HG03342 (cell line): Measurements from ENCODE around the gene OR4D1.

Experiments
- ATAC-seq: cut with Tn5 transposase; IDR thresholded peaks from one replicate; pipeline ENCODE4 v1.9.1; 2021; ENCODE audit warnings: mild to moderate bottlenecking, moderate library complexity; ENCODE audit not compliant: unreplicated experiment

The OR4D1 gene

DNA sequence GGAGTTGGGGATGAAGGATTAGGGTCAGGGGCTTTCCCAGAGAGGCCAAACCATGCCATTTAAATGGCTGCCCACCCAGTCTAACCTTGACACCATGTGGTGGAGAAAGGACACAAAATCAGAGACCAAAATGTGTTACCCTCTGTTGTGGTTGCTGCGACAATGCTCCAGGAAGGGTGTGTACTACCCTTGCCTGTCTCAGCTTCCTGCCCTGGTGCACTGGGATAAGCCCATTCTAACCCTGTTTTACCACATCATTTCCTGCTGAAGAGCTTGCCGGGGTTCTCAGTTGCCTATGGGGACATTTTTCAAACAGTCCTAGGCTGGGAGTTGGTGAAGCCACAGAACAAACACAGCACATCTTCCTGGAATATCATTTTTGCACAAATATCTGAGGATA lies 4.9 kb downstream of the OR4D1 start:
- no peak for ATAC-seq

DNA sequence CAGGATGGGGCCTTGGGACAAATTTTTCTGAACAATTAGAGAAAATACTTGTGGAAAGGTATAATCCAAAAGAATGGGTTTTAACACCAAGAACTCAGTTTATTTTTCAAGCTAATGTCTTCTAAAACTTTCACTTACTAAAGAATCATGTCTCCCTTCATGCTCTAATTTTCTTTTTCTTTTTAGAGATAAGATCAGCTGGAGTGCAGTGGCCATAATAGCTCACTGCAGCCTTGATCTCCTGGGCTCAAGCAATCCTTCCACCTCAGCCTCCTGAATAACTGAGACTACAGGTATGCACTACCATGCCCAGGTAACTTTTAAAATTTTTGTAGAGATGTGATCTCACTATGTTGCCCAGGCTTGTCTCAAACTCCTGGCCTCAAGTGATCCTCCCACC lies 5.5 kb downstream of the OR4D1 start:
- ATAC-seq, result no peak

DNA sequence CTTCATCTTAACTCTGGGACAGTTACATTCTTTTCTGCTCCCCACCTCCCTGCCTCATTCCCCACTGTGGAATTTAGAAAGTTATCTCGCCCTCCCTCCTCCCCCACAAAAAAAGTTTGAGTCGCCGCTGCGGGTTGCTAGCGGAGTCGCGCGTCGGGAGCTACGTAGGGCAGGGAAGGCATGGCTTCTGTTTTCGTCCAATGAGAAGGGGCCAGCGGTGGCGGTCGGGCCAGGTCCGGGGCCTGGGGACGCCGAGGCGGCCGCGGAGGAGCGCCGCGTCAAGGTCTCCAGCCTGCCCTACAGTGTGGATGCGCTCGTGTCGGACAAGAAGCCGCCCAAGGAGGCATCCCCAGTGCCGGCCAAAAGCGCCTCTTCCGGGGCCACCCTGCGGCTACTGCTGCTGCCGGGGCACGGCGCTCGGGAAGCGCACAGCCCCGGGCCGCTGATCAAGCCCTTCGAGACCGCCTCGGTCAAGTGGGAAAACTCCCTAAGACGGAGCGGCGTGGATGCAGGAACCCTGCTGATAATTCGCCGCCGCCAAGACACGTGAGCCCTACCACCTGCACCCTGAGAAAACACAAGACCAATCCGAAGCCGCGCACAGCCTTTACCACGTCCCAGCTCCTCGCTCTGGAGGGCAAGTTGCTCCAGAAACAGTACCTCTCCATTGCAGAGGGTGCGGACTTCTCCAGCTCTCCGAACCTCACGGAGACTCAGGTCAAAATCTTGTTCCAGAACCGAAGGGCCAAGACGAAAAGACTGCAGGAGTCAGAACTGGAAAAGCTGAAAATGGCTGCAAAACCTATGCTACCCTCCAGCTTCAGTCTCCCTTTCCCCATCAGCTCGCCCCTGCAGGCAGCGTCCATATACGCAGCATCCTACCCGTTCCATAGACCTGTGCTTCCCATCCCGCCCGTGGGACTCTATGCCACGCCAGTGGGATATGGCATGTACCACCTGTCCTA lies 8.9 kb downstream of the OR4D1 start:
- ATAC-seq, result no peak

DNA sequence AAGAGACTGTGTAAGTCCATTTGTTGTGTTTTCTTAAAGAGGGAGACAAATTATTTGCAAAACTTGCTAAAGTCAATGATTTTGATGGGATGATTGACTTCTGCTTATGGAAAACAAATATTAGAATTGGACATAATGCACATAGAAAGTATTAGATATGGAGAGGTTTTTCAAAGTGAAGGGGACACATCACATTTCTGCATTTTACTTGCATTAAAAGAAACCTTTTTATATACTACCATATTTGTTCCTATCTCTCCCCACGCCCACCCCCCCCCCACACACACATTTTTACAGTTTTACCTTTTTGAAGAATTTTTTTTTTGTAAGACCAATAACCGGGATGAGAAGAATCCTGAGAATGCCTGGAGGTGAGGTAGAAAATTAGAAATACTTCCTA lies 10.0 kb downstream of the OR4D1 start:
- ATAC-seq, result no peak

DNA sequence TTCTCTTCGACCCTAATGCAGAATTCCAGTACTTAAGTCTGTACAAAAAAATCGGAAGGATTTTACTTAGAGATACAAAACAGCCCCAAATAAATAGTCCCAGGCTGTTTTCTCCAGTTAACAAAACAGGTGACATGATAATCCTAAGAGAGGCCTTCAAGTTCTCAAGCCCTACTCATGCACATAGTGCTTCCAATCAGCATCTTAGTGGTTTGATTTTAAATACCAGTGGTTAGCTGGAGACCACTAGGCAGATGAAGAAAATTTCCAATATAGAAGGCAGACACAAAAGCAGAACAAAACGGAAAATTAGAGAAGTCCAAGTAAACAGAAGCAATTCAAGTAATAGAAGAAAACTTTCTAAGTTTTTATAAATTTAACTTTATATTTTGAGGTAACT lies 13.4 kb downstream of the OR4D1 start:
- no peak for ATAC-seq

DNA sequence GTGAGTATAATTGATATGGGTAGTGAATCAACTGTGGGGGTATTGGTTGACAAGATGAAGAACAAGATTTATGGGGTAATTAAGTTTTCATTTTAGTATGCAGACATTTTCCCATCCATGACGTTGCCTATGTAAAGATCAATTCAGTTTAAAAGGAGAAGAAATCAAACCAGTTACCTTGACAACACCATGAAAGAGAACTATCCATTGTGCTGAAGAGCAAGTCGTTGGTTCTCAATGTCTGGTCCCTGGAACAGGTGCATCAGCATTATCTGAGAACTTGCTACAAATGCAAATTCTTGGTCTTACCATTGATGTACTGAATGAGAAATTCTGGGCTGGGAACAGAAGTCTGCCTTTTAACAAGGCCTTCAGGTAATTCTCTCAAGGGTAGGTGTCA lies 17.8 kb downstream of the OR4D1 start:
- no peak for ATAC-seq

DNA sequence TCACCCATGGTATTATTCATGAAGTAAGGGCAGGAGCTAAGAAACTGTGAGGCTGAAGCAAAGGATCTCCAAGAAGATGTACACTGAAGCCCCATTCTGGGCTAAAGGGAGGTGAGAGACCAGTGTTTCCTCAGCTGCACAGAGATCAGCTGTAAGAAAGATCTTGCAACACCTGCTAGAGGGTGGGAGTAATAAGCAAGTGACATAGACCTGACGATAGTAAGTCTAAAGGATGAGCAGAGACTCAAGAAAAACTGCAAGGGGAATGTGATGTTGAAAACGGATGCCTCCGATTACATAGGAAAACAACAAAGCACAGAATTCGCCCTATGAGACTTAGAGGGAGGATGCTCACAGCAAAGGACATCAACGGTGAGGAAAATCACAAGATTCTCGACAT lies 18.5 kb downstream of the OR4D1 start, which contains the start of gene OR4D2:
OR4D2 (plus strand) TSS at position 301 of the 400 bp plus-strand sequence. CDS start 2,674 bp downstream, outside the sequence.
- no peak for ATAC-seq

DNA sequence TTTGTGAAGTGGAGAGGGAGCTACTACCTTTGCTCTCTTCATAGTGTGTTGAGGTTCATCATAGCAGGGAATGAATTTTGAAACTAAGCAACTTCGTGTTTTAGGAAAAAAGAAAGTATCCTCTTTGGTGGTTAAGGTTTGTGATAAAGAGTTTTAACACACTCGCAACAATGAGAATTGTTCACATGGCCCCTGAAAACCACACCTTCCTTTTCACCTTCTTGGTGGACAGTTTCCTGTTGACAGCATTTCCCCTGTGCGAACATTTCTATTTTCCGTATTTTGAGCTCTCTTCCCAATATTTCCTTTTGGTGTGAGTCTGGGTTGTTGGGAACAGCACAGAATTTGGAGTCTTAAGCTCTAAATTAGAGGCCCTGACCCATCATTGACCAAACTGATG lies 22.4 kb downstream of the OR4D1 start:
- no peak for ATAC-seq

DNA sequence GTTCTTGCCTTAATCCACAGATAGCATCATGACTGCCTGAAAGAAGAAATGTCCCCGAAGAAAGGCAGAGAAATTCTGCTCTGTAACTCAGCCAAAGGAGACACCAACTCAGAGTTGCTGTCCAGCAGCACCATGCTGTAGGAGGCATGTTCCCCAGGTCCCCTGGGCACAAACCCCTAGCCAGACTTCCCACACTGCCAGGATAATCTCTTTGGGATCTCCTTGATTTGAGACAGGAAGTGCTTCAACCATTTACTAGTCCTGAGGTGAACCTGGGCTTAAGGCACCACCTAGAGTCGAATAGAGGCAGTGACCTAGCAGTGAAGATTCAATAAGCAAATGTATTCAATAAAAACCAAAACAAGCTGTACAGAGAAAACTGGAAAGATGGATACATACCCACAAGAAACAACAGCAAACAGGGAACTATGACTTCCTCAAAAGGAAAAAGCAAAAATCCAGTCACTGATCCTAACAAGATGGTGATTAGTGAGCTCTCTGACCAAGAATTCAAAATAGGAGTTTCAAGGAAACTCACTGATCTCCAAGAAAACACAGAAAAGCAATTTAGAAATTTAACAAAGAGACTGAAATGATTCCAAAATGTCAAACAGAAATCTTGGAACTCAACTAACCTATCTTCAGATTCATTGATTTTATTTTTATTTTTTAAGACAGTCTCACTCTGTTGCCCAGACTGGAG lies 24.3 kb downstream of the OR4D1 start:
- no peak for ATAC-seq

DNA sequence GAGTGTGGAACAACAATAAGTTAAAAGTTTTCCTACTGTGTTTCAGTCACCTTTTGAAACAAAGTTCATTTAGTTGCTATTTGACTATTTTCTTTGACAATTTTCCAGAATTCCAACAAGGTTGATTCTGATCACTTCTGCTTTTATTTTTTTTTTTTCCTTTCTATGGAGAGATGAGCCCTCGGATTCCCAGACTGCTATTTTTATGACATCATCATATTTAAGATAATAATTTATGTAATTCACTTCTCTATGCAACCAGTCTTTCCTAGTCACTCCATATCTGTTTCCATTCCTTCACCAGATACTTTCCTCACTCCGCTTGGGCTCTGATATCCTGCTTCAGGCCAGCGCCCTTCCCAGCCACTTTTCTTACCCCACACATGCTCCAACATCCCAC lies 26.7 kb downstream of the OR4D1 start:
- no peak for ATAC-seq

DNA sequence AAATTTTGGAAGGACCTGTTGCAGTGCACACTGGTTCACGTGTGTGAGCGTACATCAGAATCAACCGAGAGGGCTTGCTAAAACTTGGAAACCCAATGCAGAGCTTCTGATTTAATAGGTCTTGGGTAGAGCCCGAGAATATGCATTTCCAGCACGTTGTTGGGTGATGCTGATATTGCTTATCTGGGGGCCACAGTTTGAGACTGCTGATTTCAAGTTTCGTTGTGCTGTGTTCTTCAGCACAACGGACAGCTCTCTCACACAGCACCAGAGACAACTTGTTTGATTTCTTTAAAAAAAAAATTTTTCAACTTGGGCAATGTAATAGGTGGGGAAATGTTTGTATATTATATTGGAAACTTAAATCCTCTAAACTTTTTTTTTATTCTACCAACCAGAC lies 28.0 kb downstream of the OR4D1 start:
- ATAC-seq, result no peak

DNA sequence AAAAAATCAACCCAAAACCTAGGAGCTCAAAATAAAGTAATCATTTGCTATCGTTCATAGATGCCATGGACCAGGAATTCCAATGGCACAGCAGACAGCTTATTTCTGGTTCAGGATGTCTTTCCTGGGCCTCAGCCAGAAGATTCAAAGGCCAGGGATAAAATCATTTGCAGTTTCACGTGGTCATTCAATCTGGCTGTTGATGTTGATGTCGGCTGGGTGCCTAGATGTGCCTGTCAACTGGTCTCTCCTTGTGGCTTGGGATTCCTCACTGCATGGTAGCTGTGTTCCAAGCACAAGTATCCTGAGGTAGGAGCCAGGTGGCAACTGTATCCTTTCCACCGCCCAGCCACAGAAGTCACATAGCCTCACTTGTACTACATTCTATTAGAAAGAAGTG lies 33.6 kb downstream of the OR4D1 start:
- ATAC-seq, result no peak

DNA sequence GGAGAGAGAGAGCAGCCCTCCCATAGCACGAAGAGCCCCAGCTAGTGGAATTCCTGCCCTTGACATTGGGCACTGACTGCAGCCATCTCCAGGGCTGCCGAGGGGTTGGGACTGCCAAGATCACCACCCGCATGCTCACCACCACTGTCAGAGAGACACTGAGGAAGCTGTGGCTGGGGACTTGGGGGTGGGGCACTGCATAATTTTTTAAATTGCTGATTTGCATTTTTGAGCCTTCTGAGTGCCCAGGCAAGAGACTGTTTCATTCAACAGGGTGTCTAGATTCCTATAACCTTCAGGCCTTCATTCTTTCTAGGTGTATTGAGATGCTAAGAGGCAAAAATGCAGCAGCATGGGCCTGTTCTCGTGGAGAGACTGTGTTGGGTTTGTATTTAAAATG lies 35.3 kb downstream of the OR4D1 start:
- ATAC-seq, result no peak

DNA sequence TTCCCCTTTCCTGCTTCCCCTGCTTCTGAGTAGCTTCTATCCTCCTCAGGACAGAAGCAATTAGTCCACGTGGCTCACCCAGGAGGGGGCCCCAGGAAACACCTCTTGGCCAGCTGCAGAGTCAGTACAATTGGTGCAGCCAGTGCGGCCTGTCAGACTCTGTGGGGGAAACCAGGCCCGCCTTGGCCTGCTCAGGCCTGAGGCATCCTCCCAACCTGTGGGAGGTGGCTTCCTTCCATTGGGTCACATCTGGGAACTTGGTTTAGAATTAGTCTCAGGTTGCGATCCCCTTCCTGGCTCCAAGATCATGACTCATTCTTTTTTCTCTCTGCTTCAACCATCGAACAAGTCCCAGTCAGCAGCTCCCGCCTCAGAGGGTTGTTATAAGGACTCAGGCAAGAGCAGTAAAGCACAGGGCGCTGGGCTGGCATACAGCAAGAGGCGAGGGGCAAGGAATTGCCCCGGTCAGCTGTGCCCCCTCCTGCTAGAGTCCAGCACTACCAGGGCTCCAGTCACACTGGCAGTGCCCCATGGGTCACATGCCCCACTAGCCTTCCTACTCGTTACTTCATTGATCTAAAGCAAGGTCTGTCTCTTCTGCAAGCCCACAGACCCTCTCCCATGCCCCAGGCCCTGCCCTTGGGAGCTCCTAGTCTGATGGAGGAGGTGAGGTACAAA lies 36.3 kb downstream of the OR4D1 start:
- ATAC-seq, result no peak

DNA sequence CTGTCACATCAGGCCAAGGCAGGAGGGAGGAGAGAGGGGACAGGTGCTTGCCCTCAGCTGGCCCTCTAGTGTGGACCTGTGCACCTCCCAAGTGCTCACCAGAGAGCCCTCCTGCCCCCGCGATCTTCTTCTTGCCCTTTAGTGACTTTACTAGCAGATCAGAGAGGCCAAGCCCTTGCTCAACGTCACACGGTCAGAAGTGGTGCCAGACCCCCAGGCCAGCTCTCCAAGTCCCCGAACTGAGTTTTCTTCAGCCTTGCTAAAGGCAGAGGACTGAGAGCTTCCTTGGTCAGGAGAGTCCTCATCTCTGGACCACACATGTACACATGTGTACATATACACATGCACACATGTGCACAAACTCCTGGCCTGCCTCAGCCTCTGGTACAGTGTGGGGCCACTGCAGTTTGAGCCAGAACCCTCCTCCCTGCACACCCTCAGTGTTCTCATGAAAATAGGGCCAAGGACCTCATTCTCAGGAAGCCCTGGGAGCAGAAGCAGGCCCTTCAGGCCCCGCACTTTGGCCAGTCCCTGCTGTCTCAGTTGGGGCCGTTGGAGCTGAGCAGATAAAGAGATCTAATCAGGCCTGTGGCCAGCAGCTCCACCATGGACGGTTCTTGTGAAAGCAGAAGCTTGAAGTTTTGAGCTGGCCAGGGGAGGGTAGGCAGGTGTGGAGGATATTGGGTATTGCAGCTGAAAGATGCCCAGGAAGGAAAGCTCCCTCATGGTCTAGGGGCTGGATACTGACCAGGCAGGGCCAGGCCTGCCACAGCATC lies 37.0 kb downstream of the OR4D1 start:
- ATAC-seq, result no peak

DNA sequence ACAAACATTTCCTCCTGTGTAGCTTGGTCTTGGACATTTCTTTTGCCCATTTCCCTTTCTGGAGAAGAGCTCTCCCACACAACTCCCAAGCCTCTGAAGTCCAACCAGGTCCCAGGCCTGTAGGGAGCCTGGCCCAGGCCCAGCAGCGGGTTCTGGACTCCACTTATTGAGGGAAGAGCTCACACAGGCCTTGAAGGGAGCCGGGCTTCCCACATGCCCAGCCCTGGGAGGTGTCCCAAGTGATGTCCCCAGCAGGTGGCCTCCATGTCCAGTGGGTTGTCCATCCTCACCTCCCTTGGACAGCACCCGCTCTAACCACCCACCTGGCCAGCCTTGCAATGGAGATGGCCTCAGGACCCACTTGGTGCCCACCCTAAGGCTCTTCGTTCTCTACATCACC lies 38.4 kb downstream of the OR4D1 start:
- ATAC-seq, result no peak

DNA sequence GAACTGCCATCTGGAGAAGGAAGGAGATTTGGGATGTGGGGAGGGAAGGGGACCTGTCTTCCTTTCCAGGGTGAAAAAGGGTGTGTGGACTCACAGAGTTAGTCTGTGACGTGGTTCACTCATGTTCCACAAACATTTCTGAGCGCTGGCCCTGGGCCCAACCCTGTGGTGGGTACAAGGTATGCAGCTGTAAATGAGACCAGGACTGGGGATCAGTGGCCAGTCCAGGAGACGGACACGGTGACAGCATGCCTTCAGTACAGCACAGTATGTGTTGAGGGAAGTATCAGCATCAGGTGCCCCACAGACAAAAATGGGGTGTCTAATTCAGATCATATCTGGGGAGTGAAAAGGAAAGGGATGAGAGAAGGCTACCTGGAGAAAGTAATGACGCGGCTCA lies 38.9 kb downstream of the OR4D1 start:
- no peak for ATAC-seq

DNA sequence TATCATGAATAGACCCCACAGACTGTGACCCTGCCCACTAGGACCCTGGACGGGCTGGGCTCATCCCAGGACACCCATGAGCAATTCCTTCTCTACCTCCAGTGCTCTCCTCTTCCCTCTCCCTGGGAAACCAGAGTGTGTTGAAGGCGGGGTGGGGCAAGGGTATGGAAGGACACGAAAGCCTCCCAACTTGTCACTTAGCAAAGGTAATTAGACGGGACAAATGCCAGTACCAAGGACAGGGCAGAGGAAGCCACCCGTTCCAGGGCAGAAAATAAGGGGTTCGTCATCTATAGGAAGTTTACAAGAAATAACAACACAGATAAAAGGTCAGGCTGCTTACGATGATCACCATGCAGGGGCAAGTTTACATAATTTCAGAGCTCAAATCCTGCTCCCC lies 39.5 kb downstream of the OR4D1 start:
- ATAC-seq, result no peak

DNA sequence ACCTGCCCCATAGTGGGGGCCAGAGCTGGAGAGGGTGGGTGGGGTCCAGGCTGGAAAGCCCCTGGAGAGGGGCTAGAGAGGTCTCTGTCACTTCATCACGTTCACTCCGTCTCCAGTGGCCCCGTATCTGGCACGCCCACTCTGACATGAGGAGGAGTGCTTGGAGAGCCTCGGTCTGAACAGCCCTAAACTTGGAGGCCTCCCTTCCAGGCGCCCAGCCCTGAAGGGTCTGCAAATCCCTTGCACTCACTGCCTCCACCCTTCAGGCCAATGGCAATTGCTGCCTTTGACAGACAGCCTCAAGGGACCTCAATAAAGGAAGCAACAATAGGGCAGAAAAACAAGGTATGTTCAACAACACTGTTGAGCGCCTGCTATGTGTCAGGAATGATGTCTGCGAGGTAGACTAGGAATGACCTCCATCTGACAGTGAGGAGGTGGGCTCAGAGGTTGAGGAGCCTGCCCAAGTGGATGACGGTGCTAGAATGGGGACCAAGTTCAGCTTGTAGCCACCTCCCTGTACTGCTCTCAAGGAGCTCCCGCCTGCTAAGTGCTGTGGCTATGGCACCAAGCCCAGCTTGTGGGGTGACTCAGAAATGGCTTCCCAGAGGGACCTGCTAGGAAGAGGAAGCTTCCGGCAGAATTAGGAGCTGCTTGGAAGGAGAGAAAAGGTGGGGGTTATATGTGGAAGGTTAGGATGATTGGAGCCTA lies 41.4 kb downstream of the OR4D1 start:
- ATAC-seq, result no peak

DNA sequence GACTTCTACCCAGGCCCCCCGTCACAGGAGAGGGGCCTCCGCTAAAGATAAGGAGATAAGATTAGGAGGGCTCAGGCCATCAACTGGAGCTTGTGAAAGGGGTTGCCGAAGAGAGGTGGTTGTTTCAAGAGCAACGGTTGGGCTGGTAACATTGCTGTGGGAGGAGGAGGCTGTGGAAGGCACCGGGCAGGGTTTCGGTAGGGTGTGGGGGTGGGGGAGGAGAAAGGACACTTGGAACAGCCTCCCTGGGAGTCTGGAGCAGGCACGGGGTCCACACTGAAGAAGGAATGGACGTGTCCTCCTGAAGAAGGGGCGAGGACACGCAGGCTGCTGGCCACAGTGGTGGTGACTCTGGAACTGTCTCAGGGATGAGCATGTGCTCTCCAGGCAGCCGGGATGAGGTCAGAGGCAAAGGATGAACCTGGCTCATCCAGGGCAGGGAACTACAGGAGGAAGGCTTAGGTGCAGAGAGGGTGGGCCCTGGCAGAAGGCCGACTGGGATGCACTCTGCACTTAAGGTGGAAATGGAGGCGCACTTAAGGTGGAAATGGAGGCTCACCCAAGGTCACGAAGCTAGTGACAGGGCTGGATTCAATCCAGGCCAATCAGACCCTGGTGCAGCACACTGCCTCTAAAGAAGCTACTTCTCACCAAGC lies 43.2 kb downstream of the OR4D1 start:
- no peak for ATAC-seq
